GM21447 (cell line): ENCODE results near the gene HES2.
"Not testable (repeated sequence)": the region's sequence is repeated elsewhere in the genome, so short reads cannot be mapped to it uniquely, and the experiment has no call there.

Experiments
- ATAC-seq: cut with Tn5 transposase; IDR thresholded peaks from one replicate; pipeline ENCODE4 v1.9.1; 2021; ENCODE audit not compliant: unreplicated experiment

Gene HES2

DNA sequence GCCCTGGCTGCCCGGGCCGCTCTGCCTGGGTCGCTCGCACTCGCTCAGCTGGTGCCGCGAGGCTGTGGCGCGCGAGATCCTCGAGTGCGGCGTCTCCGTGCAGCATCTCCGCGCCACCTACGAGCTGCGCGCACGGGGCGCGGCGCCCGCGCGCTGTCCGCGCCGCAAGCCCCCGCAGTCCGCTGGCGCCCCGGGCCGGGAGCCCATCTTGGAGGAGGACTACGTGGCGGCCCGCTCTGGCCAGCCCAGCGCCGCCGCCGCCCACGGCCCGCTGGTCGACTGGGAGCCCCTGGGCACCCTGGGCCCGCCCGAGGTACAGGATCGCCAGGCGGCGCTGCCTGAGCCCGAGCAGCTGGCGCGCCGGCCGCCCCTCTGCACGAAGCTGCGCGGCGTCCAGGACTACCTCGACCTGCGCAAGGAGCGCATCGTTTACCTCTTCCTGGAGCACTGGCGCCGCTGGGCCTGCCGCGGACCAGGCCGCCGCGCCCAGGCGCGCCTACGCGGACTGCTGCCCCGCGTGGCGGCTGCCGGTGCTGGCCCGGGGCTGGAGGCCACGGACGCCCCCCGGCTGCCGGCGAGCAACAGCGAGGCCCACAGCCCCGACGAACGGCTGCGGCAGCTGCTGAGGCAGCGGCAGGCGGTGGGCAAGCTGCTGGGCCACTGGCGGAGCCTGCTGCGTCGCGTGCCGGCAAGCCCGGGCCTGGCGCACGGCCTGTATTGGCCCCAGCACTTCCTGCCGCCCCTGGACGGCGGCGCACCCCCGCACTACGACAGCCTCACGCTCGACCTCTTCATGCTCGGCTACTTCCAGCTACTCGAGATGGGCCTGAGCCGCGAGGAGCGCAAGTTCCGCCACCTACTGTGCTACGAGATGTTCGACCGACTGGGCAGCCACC lies 35.4 kb upstream of the HES2 start:
- ATAC-seq = no peak

DNA sequence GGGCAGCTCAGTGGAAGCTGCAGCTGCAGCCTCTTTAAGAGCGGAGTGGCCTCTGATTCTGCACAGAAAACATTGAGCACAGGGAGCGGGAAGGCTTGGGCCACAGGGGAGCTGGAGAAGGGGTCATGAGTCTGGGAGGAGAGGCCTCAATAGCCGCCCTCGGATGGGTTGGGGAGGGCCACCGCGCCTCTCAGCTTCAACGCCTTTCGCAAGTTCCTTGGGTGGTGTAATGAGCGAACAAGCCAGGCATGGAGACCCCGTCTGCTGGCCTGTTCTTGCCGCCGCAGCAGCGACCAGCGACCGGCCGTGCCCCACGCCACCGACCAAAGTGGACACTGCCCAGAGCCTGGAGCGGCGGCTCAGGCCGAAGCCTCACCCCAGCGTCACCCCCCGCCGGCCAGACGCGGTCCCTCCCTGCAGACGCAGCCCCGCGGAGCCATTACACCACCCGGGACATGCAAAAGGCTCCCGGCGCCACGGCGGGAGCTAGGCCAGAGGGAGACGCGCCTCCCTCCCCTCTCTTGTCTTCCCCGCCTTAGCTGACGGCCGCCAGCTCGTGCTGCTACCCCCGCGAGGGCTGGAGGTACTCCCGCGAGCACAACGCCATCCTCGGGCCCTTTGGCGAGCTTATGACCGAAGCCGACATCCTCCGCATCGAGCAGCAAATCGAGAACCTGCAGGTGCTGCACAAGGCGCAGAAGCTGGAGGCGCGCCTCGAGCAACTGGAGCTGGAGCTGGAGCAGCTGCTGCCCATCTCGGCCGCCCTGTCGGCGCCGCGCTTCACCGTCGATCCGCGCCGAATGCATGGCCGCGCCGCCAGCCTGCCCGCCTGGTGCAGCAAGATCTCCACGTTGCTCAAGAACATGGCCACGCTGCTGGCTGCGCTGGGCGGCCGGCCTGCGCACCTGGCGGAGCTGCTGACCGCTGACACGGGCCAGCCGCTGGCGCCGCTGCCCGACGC lies 34.5 kb upstream of the HES2 start:
- not testable (repeated sequence) for ATAC-seq

DNA sequence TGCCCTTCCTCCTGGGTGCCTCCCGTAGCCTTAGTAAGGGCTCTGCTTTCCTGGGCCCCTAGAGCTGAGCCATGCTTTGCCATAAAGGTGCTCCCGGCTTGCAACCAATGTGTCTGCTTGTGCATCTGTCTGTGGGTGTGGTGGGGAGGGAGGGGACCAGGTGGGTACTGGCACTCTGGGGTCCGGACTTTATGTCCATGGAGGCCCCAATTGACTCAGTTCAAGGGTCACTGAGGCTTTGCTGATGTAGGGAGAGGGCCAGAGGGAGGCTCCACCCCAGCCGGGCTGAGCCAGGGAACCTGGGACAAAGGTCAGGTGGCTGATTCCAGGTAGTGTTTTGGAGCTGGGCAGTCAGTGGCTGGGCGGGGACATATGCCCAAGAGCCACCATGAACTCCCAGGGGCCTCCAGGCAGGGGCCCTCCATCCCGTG lies 31.2 kb upstream of the HES2 start:
- ATAC-seq = no peak

DNA sequence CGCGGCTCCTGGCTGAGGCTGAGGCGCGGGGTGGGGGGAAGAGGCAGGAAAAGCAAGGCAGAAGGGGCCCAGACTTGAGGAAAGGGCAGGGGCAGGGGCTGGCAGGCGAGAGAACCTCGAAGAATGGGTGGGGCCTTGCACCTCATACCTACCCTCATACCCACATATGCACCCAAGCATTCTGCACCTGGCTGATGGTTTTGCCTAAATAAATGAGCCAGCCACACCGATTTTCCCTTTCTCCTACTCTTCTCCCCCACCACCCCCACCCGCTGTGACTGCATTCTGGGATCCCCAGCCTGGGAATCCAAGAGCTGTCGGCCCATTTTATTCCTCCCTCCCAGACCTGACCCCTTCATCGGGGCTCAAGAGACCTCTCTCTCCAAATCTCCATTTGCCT lies 30.8 kb upstream of the HES2 start:
- ATAC-seq = not testable (repeated sequence)

DNA sequence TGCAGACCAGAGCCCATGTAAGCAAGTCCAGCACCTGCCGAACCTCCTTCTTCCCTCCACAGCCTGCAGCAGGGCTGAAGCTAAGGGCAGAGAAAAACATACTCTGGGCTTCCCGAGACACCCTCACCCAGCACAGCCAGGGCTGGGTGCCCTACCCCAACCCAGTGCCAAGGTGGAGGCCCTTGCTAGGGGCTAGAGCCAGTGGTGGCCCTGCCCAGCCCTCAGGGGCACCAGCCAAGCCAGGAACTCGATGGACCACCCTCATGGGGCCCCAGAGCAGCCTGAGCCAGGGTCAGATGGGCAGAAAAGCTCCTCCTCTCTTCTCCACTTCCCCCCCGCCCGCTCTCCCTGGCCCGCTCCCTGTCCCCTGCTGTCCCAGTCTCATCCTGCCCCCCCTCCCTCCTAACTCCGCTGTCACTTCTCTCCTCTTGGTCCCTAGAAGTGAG lies 30.3 kb upstream of the HES2 start:
- no peak for ATAC-seq

DNA sequence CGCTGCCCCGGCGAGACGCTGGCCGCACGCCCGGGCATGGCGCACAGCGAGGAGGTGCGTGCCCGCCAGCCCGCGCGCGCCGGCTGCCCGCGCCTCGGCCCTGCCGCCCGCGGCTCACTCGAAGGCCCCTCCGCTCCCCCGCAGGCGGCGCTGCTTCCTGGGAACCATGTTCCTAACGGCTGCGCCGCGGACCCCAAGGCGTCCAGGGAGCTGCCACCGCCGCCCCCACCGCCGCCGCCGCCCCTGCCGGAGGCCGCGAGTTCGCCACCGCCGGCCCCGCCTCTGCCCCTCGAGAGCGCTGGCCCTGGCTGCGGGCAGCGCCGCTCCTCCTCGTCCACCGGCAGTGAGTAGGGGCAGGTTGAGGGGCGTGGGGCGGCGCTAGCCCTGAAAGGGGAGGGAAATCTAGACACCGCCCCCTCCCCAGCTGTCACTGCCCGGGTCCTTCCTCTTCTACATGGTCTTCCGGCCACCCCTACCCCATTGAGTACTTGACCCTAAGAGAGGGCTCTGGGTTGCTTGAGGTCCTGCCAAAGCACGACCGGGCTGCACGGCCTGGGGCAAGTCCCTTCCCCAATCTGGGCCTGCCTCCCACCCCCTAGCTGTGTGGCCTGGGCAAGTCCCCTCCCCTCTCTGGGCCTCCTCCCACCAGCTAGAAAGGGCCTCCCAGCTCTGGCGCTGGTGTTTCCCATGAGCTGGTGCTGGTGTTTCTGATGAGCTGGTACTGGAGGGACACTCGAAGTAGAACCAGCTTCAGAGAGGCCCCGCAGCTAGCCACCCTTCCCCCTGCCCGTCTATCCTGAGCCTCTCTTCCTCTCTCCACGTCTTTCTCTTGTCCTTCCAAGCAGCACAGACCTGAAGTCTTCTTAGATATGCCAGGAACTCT lies 29.3 kb upstream of the HES2 start:
- no peak for ATAC-seq

DNA sequence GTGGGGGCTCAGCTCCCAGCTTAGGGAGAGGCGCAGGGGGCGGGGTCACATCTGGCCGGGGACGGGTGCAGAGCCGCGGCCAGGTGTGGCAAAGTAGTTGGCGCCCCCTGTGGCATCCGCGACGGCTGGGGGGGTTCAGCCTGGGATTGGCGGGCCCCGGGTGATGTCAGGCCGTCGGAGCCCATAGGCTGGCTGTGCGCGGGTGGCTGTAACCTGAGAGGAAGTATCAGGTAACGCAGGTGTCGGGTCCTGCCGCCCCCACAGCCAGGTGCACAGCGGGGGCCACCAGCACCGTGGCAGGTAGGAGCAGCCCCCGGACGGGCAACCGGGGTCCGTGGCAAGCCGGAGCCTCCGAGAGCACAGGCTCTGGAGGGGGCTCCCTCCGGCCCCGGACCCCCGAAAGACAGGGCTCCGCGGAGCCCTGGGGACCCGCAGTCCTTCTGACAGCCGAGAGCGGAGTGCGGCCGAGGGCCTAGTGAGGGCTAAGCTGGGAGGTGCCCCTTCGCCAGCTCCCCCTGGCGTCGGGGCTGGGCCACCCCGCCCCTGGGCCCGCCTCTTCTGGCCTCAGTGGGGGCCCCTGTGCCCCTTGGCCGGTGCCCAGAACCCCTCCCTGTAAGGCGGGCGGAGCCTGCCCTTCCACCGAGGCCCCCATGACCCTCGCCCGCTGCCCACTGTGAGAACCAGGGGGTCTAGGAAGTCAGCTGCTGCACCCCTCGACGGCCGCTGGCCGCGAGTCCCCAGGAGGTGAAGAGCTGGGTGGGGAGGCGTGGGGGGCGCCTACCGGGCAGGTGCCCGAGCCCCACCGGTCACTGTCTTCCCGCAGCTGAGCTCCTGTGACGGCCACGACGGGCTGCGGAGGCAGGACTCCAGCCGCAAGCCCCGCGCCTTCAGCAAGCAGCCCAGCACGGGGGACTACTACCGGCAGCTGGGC lies 28.4 kb upstream of the HES2 start:
- no peak for ATAC-seq

DNA sequence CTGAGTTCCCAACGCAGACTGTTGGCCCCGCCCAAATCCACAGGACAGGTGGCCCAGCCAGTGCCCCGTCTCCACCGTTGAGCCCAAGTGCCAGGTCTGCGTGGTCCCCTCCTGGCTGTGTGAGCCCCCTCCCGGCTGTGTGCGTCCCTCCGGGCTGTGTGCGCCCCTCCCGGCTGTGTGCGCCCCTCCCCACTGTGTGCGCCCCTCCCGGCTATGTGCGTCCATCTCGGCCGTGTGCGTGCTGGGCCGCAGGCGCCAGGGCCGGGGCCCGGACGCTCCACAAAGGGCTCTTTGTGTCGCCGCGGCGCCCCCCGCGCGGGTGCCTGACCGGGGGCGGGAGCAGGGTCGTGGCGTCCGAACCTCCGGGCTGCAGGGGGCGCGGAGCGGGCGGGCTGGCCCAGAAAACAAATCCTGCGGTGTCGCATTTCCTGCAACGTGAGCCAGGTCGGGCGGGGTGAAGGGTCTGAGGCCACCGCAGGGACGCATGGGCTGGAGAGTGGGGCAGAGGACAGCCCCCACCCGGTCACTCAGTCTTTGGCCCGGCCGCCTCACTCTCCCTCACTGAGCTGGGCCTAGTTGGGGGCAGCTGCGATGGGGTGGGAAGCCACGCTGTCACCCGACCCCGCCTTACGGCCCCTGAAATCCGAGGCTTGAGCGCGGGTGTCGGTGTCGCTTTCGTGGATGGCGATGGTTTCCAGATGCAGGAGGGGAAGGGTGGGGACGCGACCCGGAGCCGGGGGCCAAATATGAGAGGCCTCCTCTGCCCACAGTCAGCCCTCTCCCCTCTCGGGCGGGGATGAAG lies 27.5 kb upstream of the HES2 start:
- no peak for ATAC-seq

DNA sequence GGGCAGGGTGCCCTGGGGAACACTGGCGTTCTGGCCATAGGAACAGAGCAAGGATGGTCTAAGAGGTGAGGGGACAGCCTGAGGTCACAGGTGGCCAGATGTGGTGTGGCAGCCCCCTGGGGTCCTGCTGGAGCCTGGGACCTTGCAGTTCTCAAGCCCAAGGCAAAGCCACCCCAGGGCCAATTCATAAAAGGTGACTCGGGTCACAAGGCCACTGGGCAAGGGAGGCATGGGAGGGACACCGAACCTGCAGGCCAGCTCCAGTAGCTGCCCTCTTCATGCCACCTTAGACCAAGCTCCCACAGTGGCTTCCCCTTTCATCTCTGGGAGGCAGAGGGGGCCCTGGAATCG lies 26.9 kb upstream of the HES2 start:
- no peak for ATAC-seq

DNA sequence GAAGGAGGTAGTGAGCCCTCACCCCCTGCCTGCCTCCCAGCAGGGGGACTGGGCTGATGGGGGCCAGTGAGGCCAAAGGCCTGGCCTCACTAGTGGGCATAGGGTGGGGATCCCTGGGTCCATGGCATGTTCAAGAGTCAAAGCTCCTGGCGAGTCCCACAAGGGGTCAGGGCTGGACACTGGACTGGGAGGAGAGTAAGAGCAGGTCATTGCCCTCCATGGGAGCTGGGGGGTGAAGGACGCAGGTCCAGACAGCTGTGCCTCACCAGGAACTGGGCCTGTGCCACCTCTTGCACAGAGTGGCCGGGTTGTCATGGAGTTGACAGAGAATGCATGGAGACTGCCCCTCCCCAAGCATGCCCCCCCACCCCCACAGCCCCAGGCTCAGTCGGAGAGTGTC lies 26.2 kb upstream of the HES2 start:
- not testable (repeated sequence) for ATAC-seq

DNA sequence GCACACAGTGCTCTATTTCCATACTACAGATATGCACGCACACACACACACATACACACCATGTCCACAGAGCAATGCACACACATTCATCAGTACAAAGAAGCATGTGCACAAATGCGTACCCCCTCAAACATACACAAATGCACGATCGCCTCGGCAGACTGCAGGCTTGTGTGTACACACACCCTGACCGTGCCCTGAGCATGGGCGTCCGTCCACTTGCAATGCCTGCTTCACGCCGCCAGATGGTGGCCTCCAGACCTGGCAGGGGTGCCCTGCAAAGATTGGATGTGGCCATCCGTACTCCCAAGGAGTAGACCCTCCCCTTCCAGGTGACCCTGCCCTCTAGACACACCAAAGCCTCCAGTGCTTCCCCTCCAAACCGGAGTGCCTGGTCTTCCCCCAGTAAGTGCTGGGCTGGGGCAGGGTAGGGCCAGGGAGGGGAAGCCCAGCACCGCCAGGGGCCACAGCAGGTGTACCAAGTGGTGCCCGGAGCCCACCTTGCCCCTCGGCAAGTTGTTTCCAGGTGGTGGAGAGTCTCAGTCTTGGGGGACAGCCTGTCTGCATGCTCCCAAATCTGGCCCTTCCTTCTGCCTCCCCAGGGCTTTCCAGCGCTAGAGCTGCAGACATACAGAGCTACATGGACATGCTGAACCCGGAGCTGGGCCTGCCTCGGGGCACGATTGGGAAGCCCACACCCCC lies 25.5 kb upstream of the HES2 start:
- ATAC-seq = no peak

DNA sequence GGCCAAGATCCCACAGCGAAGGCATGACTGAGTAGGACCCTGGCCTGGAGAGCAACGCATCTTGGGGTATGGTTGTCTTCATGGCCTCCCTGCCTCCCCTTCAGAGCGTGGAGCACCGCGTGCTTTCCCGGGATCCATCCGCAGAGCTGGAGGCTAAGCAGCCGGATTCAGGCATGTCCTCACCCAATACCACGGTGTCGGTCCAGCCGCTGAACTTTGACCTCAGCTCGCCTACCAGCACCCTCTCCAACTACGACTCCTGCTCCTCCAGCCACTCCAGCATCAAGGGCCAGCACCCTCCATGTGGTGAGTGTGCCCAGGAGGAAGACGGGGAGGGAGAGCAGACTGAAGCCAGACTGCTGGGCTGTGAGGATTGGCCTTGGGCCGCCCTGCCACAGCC lies 24.7 kb upstream of the HES2 start:
- ATAC-seq = no peak

DNA sequence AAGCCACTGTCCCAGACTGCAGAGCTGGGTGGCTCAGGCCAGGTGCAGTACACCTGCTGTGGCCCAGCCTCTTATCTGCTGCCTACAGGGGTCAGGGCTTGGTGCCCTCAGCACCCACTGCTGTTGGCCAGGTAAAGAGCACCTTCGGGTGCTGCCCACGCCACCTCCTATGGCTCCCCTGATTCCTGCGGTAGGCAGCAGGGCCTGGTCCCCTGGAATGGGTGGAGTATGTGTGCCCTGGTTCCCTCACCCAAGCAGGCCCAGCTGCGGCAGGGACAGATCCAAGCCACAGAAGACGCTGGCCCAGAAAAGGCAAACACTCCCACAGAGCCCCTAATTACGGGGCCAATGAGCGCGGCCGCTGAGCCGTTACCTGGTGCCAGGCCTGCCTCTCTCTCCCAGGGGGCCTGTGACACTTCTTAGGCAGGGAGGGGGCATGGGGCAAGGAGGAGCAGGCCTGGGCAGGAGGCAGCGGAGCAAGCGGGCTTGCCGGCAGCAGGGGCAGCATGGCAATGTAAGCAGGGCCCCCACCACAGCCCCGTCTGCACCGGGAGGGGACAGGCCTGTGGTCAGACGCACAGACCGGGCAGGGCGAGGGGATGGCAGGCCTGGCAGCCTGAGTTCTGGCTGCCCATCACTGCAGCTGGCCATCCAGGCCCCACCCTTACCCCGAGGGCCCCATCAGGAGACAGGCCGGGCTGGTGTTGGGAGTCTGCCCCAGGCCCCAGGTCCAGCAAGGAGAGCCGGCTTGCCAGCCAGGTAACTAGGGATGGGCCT lies 23.8 kb upstream of the HES2 start:
- ATAC-seq = no peak

DNA sequence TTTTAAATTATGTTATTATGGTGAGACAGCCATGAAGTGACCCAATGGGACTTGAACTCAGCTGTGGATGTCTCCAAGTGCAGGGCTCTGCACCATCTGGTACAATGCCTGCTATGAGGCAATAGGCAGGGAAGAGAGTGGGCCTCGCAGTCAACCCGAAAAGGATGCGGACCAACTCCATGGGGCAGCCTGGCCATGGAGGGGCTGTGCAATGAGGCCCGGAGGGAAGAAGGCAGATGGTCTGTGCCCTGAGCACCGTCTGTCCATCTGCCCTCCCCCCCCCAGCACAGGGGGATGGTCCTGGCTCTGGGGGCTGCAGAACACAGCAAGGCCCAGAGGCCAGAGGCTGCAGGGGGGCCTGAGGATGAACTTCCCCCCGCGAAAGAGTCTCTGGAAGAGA lies 21.9 kb upstream of the HES2 start:
- no peak for ATAC-seq

DNA sequence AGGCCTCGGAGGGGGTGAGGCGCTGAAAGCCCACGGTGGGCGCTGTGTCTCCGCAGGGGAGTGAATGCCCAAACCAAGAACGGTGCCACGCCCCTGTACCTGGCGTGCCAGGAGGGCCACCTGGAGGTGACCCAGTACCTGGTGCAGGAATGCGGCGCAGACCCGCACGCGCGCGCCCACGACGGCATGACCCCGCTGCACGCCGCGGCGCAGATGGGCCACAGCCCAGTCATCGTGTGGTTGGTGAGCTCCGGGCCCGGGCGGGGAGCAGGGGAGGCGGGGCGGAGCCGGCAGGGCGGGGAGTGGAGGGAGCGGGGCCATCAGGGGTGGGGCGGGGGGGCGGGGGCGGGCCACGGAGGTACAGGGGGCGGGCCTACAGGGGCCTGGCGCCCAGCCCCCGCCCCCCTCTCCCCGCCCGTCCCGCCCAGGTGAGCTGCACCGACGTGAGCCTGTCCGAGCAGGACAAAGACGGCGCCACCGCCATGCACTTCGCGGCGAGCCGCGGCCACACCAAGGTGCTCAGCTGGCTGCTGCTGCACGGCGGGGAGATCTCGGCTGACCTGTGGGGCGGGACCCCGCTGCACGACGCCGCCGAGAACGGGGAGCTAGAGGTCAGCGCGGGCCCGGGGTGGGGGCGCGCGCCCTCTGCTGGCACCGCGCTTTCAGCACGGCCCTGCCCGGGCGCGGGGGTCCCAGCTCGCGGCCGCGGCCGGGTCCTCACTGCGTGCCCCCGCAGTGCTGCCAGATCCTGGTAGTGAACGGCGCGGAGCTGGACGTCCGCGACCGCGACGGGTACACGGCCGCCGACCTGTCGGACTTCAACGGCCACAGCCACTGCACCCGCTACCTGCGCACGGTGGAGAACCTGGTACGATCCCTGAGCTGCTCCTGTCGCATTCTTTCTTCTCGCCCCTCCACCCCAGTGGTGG lies 20.7 kb upstream of the HES2 start:
- ATAC-seq = no peak

DNA sequence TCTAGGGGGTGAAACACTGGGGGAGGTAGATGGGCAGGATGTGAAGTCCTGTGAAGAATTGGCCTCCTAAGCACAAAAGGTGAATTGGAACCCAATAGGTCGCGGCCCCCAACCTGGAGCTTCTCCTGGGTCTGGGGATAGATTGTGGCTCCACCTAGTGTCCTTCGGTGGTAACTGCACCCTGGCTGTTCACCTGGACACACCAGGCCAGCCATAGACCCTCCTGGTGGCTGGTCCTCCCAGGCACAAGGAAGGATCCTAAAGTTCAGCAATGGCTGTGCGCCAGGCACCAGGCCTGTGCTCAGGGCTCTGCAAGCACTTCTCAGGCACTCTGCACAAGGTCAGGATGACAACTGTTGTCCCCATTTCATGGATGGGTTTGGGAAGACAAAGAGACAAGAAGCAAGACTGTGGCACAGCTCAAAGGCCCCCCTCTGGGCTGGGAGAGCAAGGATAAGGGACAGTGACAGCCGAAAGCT lies 18.4 kb upstream of the HES2 start:
- ATAC-seq = no peak
